Activated gamma-delta T cell treated with anti-CD3 and anti-CD28 coated beads, Interleukin-2, amount 50 U/mL, for 16 hours (primary cell): ENCODE results near the gene OTOP2.
"Not testable (repeated sequence)": the region's sequence is repeated elsewhere in the genome, so short reads cannot be mapped to it uniquely, and the experiment has no call there.

ENCODE experiments used
- DNase-seq: peaks from one replicate; pipeline ENCODE4 v3.0.0-alpha.2; 2020; ENCODE audit warnings: low read depth

Gene OTOP2

DNA sequence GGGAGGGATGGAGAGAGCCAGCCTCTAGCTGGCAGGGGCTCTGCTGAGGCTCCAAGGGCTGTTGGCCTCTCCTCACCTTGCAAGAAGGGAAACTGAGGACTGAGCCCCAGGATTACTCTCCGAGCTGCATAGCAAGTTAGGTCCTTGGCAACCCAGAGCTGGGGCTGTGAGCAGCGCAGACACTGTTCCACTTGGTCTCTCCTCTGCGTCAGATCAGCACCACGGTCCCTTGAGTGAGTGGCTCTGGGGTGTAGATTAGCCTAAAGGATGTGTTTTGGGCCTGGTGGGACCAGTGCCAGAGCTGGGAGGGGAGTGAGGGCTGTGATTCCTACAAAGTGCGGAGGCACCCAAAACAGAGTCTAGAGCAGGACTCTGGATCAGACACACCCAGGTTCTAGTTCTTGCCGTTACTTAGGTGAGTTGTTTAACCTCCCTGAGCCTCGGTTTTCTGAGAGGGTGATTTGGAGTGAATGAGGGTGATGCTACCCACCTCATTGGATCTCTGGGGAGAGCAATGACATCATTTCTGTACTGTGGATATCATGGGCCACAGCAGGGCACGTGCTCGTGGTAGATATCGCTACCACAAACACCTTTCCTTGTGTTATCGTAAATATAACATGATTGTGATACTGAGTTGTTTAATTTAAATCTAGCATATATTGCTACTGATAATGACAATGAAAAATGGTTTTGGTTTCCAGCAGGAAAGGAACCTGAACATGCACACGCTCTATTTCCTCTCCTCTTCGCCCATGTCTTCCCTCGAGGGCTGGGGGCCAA lies 22.5 kb upstream of the OTOP2 start:
- no peak for DNase-seq

DNA sequence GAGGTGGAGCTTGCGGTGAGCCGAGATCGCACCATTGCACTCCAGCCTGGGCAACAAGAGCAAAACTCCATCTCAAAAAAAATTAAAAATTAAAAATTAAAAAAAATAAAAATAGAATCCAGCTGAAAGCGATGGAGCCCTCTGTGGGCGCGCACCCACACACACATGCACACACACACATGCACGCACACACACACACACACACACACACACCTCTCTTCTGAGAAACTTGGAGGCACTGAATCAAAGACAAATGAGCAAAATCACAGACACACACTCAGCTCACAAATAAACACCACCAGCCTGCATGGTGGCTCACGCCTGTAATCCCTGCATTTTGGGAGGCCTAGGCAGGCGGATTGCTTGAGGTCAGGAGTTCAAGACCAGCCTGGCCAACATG lies 21.0 kb upstream of the OTOP2 start:
- no peak for DNase-seq

DNA sequence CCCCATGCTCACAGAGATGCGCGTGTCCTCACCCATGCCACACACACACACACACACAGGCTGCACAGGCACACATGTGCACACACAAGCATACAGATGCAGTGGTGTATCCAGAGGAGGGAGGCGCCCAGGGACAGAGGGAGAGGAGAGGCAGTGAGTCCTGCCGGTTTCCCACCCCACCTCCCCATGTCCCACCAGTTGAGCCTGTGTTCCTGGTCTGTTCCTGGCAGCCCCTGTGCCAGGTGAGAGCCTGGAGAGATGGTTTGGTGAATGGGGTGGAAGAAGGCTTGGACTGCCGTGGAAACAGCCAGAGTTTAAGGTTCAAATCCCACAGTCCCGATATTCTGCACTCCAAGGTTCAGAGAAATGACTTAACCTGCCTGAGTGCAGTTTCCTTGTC lies 20.4 kb upstream of the OTOP2 start:
- no peak for DNase-seq

DNA sequence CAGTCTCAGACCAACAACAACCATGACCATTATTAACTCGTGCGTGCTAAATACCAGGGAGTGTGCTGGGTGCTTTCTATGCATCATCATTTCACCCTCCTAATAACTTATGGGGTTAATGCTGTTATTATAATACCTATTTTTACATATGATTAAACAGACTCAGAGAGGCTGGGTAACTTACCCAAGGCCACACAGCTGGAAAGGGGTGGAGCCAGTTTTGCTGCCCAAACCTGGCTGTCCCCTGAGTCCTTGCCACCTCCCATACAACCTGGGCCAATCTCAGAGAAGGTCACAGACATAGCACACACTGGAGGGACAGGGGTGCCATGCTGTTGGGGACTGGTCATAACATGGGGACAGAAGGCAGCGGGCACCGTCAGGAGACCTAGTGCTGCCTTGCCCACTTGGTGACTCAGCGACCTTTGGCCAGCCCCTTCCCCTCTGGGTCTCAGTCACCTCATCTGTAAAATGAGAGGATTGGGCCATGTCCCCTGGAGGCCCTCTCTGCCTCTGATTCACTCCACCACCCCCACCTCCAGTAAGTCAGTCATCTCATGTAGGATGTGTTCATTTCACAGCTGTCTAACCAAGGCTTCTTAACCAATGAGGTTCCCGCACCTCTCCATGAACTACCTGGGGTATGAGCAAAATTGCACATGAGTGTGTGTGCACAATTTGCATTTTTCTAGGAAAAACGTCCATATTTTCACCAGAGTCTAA lies 19.2 kb upstream of the OTOP2 start:
- no peak for DNase-seq

DNA sequence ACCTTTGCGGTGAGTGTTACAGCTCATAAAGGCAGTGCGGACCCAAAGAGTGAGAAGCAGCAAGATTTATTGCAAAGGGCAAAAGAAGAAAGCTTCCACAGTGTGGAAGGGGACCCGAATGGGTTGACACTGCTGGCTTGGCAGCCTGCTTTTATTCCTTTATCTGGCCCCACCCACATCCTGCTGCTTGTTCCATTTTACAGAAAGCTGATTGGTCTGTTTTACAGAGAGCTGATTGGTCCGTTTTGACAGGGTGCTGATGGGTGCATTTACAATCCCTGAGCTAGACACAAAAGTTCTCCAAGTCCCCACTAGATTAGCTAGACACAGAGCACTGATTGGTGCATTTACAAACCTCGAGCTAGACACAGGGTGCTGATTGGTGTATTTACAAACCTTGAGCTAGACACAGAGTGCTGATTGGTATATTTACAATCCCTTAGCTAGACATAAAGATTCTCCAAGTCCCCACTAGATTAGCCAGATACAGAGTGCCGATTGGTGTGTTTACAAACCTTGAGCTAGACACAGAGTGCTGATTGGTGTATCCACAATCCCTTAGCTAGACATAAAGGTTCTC lies 17.8 kb upstream of the OTOP2 start:
- DNase-seq, result not testable (repeated sequence)

DNA sequence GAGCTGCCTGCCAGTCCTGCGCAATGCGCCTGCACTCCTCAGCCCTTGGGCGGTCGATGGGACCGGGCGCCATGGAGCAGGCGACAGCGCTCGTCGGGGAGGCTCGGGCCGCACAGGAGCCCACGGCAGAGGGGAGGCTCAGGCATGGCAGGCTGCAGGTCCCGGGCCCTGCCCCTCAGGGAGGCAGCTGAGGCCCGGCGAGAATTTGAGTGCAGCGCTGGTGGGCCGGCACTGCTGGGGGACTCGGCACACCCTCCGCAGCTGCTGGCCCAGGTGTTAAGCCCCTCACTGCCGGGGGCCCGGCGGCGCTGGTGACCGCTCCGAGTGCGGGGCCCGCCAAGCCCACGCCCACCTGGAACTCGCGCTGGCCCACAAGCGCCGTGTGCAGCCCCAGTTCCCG lies 17.1 kb upstream of the OTOP2 start:
- DNase-seq, result no peak

DNA sequence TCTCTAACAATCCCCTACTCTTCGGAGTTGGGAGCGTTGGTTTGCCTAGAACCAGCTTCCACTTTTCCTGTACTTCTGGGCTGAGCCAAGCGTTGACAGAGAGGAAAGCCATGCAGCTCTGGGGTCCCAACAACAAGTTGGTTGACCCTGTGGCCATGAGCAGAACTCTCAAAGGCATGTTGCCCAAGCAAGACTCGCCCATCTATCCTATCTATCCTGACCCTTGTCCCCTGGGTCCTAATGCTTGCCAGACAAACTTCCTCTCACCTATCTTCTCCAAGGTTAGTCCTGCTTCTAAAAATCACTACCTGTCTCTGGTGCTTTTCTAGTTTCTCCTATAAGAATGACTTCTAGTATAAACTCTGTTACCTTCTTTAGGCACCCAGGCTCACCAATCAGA lies 15.0 kb upstream of the OTOP2 start:
- DNase-seq, result not testable (repeated sequence)

DNA sequence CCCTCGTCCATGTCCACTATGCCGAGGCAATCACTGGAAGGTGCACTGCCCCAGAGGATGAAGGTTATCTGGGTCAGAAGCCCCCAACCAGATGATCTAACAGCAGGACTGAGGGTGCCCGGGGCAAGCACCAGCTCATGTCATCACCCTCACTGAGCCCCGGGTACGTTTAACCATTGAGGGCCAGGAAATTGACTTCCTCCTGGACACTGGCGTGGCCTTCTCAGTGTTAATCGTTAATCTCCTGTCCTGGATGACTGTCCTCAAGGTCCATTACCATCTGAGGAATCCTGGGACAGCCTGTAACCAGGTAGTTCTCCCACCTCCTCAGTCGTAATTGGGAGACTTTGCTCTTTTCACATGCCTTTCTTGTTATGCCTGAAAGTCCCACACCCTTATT lies 12.7 kb upstream of the OTOP2 start:
- not testable (repeated sequence) for DNase-seq

DNA sequence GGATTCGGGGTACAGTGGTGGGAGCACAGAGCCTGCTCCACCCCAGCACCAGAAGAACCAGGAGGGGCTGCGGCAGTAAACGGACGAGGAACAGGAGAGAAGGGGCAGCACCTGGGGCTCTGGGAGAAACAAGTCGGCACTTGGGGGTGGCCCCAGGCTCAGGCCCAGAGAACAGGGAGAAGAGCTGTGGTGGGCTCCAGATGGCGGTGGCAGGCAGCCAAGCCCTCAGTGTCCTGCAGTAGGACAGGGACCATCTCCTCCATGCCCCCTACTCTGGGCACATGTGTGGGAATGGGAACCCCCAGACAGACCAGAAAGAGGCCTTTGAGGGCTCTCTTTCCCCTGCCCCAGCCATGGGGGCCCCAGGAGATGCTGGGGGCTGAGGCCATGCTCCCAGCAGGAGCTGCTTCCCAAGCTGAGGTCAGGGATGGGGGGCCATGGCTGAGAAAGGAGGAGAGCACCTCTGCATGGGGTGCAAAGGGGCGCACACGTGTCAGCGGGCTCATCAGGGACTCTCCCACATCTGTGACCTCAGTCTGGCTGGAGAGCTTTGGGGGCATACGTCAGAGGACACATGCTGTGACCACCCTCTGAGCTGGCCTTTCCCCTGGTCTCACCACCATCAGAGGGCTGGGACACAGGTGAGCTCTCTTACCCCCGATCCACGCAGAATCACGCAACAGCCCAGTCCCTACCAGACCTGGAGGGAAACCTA lies 7.8 kb upstream of the OTOP2 start:
- no peak for DNase-seq

DNA sequence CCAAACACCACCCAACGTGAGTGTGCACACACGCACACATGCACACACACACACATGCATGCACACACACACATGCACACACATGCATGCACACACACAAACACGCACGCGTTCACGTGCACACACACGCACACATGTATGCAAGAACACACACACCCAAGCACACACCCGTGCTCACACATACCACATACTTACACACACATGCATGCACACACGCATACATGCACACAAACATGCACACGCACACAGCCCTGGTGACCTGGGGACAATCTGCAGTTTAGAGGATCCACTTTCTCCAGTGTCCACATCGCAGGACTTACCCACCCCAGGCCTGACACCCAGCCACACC lies 7.2 kb upstream of the OTOP2 start:
- DNase-seq, result no peak

DNA sequence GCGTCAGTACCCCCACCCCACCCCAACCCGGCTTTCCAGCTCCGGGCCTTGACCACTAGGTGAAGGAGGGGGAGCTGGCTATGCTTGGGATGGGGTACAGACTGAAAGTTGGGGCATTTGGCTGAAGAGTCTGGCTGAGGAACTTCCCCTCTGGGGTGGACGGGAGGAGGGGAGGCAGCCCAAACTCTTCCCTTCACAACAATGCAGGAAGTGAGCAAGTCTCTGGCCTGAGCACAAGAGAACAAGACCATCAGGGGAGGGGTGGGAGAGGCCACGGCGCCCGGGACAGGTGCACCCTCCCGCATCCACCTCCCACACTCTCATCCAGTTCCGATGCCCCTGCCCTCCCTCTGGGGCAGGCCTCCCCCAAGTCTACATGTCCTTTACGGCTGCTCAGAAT lies 6.6 kb upstream of the OTOP2 start:
- DNase-seq, result no peak

DNA sequence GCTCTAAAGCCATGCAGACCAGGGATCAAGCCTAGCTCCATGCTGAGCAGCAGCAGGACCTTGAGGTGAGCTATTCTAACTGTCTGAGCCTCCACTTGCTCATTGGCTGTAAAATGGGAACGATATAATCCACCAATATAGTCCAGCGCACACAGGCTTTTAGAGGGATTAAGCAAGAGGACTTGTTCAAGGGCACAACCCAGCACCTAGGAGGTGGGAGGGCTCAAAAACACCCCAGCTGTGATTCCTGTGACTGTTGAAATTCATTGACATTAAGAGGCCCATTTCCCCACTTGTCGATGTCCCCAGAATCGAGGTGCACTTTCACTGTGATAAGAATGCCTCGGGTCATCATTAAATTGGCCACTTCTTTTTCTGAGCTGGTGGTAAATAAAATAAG lies 5.2 kb upstream of the OTOP2 start:
- DNase-seq, result no peak

DNA sequence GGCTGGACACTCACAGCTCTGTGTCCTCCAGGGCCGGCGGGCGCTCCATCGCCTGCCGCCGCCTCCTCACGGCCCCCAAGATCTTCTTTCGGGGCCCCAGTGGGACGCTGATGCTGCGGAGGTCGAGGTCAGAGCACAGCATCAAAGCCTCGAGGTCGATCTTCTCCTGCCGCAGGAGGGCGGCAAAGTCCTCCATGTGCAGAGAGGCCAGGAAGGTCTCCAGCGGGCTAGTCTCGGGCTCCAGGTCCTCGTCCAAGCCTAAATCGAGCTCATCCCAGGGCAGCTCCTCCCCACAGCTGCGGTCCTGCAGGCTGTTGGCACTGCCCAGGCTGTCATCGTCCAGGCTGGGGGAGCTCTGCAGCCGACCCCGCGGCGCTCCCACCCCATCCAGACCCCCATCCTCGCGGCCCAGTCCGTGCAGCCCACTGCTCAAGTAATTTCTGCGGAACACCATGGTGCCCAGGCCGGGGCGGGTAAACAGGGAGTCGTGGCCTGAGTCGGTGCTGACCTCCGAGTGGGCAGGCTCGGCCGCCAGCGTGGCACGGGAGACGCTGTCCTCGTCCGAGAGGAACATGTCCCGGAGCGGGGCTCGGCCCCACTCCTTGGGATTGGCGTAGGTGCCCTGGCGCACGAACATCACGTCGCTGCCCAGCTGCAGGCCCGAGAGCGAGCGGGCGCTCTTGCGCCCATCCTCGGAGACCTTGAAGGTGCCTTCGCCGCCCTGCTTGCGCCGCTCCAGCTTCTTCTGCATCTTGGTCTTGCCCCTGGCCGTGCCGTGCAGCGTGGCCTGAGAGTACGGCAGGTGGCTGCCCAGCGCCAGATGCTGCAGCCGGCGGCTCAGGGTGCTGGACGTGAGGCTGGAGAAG lies 4.4 kb upstream of the OTOP2 start:
- DNase-seq, result no peak

DNA sequence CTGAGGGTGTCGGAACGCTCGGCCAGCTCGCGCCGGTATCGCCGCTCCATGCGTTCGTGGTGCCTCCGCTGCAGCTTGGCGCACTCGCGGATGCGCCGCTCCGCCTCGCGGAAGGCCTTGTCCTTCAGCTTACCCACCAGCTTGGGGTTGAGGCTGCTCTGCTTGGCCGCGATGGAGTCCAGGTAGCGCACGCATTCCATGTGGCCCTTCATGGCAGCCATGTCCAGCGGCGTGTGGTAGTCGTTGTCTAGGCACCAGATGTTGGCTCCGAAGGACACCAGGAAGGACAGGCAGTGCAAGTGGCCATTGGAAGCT lies 3.8 kb upstream of the OTOP2 start:
- DNase-seq, result no peak

DNA sequence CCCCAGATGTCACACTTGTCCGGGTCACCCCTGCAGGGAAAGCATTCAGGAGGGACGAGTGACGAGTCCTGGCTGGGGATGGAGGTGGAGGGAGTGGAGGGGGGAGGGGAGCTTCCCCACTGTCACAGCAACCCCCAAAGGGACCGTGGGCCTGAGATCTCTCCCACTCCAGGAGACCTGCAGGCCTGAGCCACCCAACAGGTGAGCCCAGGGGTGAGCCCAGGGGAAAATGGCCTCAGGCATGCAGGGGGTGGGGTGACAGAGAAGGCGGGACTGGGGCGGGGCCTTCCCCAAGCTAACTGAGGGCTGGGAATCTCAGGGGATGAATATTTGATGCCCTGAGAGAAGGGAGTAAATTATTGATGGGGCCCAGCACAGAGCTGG lies 3.4 kb upstream of the OTOP2 start:
- DNase-seq, result no peak

DNA sequence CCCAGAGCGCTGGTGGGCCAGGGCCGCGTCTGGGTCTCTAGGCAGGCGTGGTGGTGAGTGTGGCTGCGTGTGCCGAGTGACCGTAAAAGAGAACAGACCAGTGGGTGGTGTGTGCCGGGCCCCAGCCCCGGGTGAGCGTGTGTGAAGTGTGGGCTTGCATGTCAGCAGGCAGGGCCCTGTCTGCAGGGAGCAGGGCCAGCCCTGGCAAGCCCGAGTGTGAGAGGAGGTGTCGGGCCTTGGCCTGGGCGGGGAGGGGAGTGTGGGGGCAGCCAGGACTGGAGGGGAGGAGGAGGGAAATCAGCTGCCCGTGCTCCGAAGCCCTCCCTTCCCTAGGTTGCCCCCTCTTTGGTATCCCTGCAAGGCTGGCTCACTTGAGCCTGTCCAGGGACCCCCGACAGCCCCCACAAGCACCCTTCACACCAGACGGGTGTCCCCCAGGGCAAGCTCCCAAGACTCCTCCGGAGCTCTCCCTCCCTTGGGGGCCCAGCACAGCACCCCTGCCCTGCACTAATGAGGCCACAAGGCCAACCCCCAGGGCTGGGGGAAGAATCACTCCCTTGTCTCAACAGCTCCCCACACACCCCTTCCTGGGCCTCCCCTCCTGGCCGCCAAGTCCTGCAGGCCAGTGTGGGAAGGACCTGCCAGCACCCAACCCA lies 2.9 kb upstream of the OTOP2 start:
- no peak for DNase-seq

DNA sequence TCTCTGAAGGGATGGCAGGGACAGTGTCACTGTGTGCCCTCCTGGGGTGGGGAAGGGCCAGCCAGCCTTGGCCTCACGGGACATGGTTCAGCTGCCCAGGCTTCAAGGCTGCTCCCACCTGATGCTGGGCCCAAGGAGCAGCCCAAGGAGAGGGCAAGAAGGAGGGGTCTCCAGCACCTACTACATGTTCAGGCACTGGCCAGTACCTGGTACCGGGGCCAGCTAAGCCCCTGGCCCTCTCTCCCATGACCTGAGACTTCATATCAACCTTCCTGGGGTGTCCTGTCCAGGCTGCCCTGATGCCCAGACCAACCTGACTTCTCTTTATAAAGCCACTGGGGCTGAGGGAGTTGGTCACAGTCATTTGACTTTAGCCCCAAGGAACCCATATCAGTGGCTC lies 2.3 kb upstream of the OTOP2 start:
- DNase-seq, result no peak

DNA sequence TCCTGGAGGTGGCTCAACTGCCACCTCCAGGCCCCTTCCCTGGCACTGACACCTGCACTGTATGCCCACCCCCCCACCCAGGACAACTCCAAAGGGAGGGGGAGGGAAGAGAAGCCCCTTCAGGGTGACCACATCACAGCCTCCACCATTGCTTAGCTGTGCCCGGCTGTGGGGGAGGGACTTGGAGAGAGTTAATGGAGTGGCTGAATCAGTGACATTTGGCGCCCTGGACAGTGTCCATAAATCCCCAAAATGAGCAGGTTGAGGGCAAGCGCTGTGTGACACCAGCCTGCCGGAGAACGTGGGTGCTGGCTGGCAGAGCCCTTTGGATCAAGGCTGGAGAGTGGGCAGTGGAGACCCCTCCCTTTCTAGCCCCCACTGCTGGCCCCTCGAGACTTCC lies 1.9 kb upstream of the OTOP2 start:
- no peak for DNase-seq

DNA sequence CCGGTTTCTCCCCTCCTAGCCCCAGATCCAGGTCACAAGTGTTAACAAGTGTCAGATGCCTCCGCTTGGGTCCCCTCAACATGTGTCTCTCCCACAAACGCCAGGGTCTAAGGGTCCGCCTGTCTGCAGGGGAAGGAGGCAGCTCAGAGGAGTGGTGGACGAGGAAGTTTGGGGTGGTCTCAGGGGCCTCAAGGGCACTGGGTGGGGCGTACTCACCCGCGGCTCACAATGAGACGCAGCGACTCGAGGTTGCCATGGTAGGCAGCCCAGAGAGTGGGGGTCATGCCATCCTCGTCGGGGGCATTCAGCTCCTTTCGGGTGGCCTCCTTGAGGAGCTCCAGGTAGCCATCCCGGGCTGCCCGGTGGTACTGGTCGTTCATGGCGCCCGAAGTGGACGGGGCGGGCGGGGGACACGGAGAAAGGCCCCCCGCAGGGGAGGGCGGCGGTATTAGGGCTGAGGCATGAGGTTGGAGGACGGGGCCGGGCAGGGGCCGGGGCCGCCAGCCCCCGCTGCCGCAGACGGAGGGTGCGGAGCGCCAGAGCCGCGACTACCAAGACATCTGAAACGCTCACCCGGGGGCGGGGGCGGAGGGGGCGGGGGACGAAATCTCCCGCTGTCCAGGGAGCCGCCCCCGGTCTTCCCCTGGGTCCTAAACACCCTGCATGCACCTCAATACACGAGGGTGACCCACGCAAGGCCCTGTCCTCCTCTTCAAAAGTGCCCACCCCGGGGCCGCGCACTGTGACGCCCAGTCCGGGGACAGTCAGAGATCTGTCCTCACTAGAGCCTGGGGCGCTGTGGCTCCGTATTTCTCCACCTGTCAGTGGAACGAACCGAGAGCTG lies 1.2 kb upstream of the OTOP2 start, which contains the start of gene USH1G:
Gene USH1G, minus strand, starts transcription at position 562 of the 844 bp plus-strand sequence. Its CDS starts 182 bp downstream, at position 380.
- no peak for DNase-seq

DNA sequence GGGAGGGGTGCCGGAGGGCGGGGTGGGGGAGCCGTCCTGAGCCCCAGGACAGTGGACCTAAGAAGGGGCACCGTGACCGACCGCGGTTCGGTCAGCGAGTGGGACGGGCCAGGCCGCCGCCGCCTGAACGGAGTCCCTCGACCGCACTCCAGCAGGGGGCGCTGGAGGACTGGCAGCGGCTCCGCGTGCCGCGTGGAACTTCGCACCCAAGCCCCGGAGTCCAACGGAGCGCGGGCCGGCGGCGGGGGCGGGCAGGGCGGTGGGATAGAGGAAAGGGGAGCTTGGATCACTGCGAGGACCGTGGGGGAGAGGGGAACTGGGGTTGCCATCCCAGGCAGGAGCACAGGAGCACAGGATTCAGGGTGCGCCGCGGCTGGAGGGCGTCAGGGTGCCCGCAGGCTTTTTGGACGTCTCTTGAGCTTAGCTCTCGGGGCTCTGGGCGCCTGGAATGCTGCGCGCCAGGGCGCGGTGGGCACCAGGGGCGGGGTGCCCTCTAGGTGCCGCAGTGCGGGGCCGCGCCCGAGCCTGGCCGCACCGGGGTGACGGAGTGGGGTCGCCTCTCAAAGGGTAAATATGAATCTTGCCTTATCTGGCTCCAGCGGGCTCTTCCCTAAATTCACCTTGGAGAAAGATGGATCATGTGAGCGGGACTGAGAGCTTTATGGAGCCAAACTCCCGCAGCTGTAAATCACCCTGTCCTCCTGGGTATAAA lies 379 bp upstream of the OTOP2 start:
- peak; percentile 49 for DNase-seq
